Activated CD4-positive, alpha-beta T cell treated with anti-CD3 and anti-CD28 coated beads, Interleukin-2, amount 50 U/mL, for 4 hours (primary cell): Measurements from ENCODE around the gene ZNF285.
"Not testable (repeated sequence)": the region's sequence is repeated elsewhere in the genome, so short reads cannot be mapped to it uniquely, and the experiment has no call there.

Source experiments
- DNase-seq, 2 experiments: peaks; one replicate each; pipeline ENCODE4 v3.0.0-alpha.2; 2020

ZNF285 gene

DNA sequence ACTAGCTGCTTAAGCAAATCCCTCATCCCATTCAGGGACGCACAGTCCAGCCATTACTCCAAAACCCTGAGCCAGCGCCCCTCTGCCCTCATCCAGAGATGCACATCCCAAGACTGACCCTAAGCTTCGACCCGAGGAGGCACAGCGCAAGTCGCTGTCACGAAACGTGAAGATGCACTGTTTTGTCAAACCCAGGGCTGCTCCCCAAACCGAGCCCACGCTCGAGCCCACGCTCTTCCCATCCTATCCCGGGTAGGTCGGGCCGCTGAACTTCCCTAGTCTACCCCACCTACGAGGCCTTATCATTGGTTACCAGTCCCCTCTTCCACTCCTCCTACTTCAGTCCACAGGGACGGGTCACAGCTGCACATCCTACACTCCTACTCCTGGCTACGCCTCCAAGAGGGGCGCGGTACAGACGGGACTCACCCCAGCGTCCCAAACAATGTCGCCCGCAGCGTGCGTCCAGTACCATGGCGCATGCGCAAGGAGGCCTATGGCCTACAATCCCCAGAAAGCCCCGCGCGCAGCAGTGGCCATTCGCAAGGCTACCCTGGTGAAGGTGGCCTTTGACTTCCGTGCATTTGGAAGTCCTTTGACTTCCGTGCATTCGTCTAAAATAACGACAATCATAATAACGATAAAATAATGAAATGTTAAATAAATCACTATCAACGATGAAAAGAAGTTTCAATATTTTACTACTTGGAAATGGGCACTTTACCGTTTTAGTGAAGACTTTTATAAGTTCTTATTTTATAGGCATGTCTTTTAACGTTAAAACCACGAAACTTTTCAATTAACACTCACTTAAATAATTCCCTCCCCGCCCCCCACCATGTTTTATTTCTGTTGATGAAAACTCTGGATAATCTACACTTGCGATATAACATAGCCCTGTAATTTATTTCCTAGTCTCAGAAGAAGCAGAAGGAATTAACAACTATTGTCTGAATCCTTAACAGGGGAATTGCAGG, at the start of gene ZNF285:
TSS of gene ZNF285 (minus strand) at position 470 of the 977 bp plus-strand sequence. CDS start 4,395 bp downstream, outside the sequence.
- peak; percentile 47 to 54 for DNase-seq

DNA sequence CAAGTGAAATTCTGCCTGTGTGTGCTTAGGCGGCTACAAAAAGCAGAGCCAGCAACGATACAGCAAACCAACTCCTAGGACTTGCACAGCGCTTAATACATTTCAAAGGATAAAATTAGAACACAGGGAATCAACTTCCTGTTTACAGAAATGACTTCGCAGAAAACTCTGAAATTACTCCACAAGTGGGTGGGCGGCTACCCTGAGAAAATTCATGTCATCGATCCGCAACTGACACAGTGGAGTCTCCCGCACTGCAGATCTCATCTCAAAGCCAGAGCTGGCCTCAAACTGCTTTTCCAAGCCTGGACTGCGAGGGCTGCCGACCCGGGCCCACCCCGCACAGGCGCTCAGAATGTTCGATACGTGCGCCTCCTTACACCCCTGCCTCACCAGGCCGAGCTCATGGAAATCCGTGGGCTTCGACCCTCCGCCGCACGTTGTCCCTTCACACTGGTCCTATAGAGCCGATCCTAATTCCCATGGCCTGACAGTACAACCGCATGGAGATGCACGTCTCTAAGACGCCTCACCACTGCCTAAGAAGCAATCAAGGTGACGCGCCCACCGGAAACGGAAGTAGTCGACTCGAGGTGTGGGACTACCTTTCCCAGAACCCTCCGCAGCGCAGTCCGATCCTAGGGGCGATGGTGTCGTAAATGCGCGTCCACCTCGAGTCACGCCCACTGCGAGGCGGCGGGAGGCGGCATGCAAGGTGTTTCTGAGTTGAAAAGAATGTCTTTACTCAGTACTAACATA, 46.7 kb upstream of the ZNF285 start, which contains the start of gene ZNF229:
TSS of gene ZNF229 (minus strand) at position 557 of the 759 bp plus-strand sequence. CDS start 5,625 bp downstream, outside the sequence.
- DNase-seq, result peak; percentile 47 to 48

DNA sequence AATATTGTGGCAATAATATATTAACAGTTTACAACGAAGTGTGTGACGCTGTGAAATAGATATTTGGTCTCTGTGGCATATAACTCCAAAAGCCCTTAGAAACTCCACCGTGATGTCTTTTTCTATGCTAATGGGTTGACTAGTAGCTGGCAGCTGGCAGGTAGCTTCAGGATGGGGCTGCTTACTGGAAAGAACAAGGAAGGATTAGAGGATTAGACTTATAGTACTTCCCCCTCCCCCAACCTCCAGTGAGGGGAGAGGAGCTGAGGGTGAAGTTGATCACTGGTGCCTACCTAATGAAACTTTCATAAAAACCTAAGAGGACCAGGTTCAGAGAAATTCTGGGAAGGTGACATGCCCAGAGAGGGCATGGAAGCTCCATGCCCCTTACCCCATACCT, 37.0 kb upstream of the ZNF285 start:
- DNase-seq, result no peak

DNA sequence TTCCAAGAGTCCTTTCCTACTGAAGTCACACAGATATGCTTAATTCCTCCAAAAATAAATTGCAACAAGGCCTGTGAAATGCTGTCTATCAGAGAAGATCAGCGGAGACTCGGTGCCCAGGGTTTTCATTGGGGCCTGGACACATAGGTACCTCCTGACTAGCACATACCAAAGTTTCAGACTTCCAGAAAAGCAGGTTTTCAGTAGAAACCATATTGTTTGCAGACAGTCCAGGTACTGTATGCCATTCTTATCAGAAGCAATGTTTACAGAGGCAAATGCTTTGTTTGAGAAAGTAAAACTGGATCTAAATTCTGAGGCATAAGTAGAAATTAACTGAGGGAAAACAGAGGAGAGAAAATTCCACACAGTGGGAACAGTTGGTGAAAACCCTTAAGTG, 34.0 kb upstream of the ZNF285 start:
- no peak for DNase-seq

DNA sequence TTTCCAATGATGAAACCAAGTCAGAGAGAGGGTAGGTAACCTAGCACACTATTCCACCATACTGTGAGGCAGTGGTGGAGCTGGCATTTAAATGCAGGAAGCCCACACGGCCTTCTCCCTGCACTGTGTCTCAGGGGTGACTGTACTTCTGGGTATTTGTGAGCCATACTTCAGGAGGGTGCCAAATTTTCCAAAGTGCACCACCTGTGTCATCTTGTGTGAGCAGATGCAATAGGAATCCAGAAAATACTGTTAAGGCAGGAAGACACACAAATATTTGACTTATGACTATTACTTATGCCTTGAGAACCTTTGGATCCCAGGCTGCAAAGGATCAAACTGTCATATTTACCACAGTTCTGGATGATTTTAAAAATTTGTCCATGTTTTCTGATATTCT, 29.5 kb upstream of the ZNF285 start:
- DNase-seq, result no peak

DNA sequence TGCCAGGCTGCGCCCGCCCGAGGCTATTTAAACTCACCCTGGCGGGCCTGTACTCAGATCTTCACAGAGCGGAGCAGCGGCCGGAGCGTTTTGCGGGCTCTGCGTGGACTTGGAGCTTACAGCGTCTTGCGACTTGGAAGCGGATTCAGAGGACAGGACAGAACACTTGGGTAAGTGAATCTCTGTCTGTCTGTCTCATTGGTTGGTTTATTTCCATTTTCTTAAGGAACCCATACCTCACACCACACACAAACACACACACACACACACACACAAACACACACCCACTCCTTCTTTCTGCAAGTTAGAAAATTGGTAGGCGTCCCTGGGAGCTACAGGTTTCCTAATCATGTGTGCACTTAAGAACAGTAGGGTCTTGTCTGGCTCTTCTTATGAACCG, 14.1 kb upstream of the ZNF285 start:
- not testable (repeated sequence) for DNase-seq

DNA sequence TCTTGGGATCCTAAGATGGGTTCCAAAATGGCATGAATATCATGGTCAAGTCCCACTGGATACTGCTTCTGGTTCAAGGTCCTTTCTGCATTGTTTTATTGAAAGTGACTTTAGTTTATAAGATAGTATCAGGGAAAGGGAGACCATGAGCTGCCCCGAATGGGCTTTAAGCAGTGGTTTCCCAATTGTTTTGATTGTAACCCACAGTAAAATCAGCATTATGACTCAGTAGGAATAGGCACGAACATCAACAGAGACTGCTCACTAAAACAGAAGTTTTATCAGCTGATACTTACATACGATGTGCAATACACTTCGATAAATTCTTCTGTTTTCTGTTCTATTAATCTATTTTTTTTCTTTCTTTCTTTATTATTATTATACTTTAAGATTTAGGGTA, 12.1 kb downstream of the ZNF285 start:
- DNase-seq, result not testable (repeated sequence)

DNA sequence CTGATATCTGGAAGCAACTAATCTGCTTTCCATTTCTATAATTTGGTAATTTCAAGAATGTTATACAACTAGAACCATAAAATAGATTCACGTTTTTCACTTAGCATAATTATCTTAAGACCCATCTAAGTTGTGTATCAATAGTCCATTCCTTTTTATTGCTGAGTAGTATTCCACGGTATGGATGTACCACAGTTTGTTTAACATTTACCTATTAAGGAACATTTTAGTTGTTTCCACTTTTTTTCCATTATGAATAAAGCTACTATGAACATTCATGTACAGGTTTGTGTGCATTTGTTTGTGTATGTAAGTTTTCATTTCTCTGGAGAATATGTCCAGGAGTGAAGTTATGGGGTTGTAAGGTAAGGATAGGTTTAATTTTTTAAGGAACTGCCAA, 26.6 kb downstream of the ZNF285 start:
- no peak for DNase-seq

DNA sequence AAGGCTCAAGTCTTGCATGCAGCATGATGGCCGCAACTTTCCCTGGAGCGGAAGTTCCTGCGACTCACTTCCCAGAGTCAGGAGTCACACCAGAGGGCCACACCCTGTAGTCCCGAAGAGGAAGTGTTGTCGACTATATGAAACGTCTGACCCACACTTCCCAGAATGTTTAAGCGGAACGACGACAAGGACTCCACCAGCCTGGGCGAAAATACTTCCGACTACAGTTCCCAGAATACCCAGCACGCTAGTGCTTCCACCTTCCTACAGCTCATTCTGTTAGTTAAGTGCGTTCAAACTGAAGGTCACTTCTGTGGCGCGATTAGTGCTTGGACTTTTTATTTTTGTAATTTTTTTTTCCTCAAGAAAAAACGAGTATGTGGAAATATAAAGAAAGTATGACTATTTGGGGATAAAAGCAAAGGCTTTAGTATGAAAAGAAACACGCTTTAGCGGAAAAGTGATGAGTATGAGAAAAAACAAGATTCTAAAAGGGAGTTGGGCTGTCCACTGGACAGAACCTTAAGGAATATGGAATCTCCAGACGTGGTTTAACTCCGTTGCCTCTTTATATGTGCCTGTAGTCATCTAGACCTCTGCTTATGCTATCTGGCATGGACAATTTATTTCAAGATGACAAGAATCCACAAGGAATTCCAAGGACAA, 29.5 kb downstream of the ZNF285 start:
- no peak for DNase-seq

DNA sequence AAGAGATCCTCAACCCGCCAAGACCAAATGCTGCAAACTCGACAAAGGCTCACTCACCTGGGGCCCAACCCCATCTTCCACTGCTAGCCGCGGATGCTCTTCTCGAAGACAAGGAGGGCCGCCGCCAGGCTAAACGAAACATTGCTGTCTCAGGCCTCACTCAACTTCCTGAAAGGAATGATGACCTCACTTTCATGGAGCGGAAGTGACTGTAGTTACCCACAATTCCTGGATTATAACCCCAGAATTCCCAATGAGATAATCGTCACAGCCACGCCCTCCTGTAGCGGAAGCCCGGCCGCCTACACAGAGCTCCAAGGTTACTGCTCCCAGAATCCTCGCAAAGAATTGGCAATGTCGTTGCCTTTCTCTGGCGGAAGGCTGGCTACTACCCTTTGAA, 34.4 kb downstream of the ZNF285 start:
- DNase-seq, result no peak

DNA sequence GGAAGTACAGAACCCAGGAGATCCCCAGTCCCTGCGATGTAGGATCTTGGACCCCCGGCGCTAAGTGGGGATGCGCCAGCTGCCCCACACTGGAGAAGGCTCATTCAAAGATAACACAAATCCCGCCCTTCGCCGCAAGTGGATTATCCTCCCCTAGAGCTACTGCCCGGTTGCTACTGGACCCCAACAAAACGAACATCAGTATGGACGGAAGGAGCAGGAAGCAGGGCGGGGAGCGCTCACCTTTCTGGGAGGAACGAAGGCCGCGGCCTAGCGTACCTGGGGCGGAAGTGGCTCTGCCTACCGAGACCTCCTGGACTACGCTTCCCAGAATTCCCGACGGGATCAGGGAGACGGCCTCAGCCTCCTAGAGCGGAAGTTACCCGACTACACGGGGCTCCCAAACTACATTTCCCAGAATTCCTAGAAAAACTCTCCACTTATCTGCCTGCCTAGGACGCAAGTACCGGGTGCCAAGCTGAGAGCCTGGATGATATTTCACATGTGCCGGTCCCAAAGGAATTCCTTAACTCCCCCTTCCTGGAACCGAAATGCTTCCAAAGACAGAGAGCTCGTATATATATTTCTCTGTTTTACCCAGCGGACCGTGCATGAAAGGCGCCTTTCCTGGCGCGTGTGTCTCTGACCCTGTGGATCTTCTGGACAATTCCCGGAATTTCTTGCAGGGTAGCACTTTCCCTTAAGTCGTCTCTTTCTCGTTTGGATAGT, 44.9 kb downstream of the ZNF285 start, which contains the start of gene ZNF112:
TSS of gene ZNF112 (minus strand) at position 298 of the 729 bp plus-strand sequence. CDS start 16,141 bp downstream, outside the sequence.
- DNase-seq, result no peak

DNA sequence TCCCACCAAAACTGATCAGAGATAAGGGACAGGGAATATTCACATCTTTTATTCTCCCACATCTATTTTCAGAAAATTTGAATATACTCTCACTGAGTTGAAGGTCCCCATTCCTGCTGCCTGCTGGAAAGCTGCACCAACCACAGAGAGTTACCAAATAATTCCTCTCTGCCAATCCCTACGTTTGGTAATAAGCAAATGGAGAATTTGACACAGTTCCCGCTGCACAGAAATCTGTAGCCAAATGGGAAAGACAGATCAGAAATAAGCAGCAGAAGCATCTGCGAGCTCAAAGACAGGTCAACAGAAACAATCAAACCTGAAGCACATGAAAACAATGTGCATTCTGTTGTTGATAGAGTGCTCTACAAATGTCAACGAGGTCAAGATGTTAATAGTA, 54.9 kb downstream of the ZNF285 start:
- DNase-seq, result no peak

DNA sequence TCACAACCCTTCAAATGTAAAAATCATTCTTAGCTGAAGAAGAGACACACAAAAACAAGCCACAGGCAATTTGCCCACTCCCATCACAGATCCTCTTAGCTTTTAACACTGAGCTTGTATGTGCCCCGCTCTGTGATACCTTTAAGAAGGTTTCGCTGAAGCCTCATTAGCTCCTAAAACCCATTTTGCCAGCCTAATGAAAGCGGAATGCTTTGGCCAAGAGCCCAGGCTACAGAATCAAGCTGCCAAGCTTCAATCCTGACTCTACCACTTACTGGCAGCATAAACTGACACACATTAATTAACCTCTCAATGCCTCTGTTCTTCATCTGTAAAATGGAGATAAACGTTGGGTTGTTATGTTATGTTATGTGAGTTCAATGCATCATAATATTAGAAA, 55.4 kb downstream of the ZNF285 start:
- no peak for DNase-seq

DNA sequence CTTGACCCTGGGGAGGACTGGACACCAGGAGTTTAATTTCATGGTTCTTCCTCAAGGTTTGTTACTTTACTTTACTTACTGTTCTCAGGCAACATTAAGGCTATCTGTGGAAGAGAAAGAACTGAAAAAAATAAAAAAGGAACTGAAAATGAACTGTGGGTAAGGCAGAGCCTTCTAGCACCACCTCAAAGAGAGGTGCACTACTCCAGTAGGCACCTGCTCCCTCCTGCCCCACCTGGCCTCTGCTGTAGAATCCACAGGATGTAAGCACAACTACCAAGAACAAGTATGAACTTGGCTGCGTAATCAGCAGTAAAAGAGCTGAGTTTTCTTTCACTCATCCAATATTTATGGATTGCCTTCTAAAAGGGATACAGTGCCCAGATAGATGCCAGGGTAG, 57.2 kb downstream of the ZNF285 start:
- no peak for DNase-seq

DNA sequence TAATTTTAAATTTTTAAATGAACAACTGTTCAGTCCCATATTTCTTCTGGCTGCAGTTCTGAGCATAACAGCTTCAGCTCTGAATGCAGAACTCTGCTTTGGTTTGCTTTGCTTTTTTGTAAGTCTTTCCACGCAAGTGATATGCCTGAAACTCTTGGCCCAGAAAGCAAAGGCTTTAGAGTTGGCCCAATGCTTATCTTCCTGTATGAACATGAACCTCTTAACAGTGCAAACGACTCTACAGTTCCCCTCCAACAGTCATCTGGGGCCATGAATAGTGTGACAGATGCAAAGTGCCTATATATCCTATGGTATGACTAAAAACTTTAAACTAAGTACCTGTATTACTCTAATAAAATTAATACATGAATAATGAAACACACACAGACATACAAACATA, 59.6 kb downstream of the ZNF285 start:
- DNase-seq, result no peak

DNA sequence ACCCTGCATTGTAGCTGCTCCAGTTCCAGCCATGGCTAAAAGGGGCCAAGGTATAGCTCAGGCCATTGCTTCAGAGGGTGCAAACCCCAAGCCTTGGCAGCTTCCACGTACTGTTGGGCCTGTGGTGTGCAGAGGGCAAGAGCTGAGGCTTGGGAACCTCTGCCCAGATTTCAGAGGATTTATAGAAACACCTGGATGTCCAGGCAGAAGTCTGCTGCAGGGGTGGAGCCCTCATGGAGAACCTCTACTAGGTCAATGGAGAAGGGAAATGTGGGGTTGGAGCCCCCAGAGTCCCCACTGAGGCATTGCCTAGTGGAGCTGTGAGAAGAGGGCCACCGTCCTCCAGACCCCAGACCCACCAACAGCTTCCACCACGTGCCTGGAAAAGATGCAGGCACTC, 66.8 kb downstream of the ZNF285 start:
- not testable (repeated sequence) for DNase-seq
